H1 (cell line): ENCODE data around the gene IGSF1. TPM values are rescaled to one million over a fixed set of nuclear protein-coding genes. Genes with fewer than 3 reads are reported as not detected.

Experiments
- CTCF ChIA-PET: fragments of 300-600 bp; sonication (Branson Sonifier 250); formaldehyde crosslinking; loops from one replicate; lab custom pipeline; 2021; ENCODE audit not compliant: partially characterized antibody; lab: Charles Lee
- POLR2A ChIA-PET: fragments of 300-600 bp; sonication (Branson Sonifier 250); formaldehyde crosslinking; loops from one replicate; lab custom pipeline; 2021; ENCODE audit warnings: inconsistent platforms; ENCODE audit not compliant: partially characterized antibody; lab: Charles Lee
- DNase-seq, 2 experiments: peaks; one replicate each; pipeline versions ENCODE4 v3.0.0 to v3.0.0-alpha.2; 2010 to 2022; ENCODE audit warnings: low spot score in 2 of 2, low read depth in 1 of 2, mixed read lengths in 1 of 2
- FAIRE-seq: peaks from 2 replicates; lab custom pipeline; 2011; peaks lifted over from hg19 to GRCh38; lab: Jason Lieb, UNC
- H2AFZ ChIP-seq: 2 replicates; pipeline ENCODE4 v1.8.1; 2012; ENCODE audit warnings: low read length, inconsistent platforms
- H2AK5ac ChIP-seq: 2 replicates; pipeline ENCODE4 v1.6.1; 2013; ENCODE audit warnings: low read depth, low read length
- H2BK120ac ChIP-seq: replicated peaks from 2 replicates; pipeline ENCODE3; 2013; ENCODE audit warnings: low read depth, low read length, inconsistent platforms
- H2BK12ac ChIP-seq: 2 replicates; pipeline ENCODE4 v1.6.1; 2013; ENCODE audit warnings: low read depth, low read length
- H2BK15ac ChIP-seq: 2 replicates; pipeline ENCODE4 v1.6.1; 2013; ENCODE audit warnings: low read length
- H2BK20ac ChIP-seq: 2 replicates; pipeline ENCODE4 v1.6.1; 2013; ENCODE audit warnings: low read length
- H2BK5ac ChIP-seq: 2 replicates; pipeline ENCODE4 v1.6.1; 2013; ENCODE audit warnings: low read depth, low read length
- H3K14ac ChIP-seq: 2 replicates; pipeline ENCODE4 v1.6.1; 2013; ENCODE audit warnings: inconsistent platforms; ENCODE audit not compliant: insufficient read length
- H3K18ac ChIP-seq: 2 replicates; pipeline ENCODE4 v1.6.1; 2013; ENCODE audit warnings: low read length; ENCODE audit errors: extremely low read depth
- H3K23ac ChIP-seq: 2 replicates; pipeline ENCODE4 v1.6.1; 2013; ENCODE audit warnings: inconsistent platforms; ENCODE audit not compliant: insufficient read length
- H3K23me2 ChIP-seq: 2 replicates; pipeline ENCODE4 v1.6.1; 2013; ENCODE audit warnings: low read depth, low read length
- H3K27ac ChIP-seq: 2 replicates; pipeline ENCODE4 v1.6.1; 2011; ENCODE audit warnings: low read depth, low read length, inconsistent platforms
- H3K27me3 ChIP-seq, 4 experiments: replicated peaks in 1 of 4; 1 replicate in 1 of 4; 2 replicates in 3 of 4; pipeline versions ENCODE4 v1.6.1 to v1.8.1; 2011 to 2013; ENCODE audit warnings: low read length in 3 of 4, mild to moderate bottlenecking in 3 of 4, inconsistent platforms in 2 of 4, mixed read lengths in 2 of 4, moderate library complexity in 1 of 4; ENCODE audit not compliant: control insufficient read depth in 3 of 4, insufficient read depth in 3 of 4; ENCODE audit errors: extremely low read depth in 1 of 4
- H3K36me3 ChIP-seq, 4 experiments: 2 replicates each; pipeline versions ENCODE4 v1.6.1 to v1.8.1; 2011 to 2013; ENCODE audit warnings: mild to moderate bottlenecking in 4 of 4, low read length in 3 of 4, moderate library complexity in 2 of 4, control low read depth in 1 of 4, inconsistent platforms in 1 of 4; ENCODE audit not compliant: insufficient read depth in 4 of 4, control insufficient read depth in 2 of 4
- H3K4ac ChIP-seq: replicated peaks from 2 replicates; pipeline ENCODE3; 2013; ENCODE audit warnings: low read length, low read depth, mixed read lengths, inconsistent platforms; ENCODE audit not compliant: insufficient read length
- H3K4me1 ChIP-seq, 4 experiments: replicated peaks in 1 of 4; 1 replicate in 1 of 4; 2 replicates in 3 of 4; pipeline versions ENCODE4 v1.6.1 to v1.8.1; 2011 to 2013; ENCODE audit warnings: low read length in 3 of 4, inconsistent platforms in 2 of 4, mixed read lengths in 1 of 4; ENCODE audit not compliant: insufficient read depth in 4 of 4, control insufficient read depth in 3 of 4
- H3K4me2 ChIP-seq, 2 experiments: 2 replicates each; pipeline versions ENCODE4 v1.6.1 to v1.8.1; 2011 to 2013; ENCODE audit warnings: low read depth in 2 of 2, low read length in 2 of 2, control low read depth in 1 of 2, inconsistent platforms in 1 of 2, mild to moderate bottlenecking in 1 of 2; ENCODE audit not compliant: insufficient read depth in 1 of 2
- H3K4me3 ChIP-seq, 4 experiments: fragments of 200-600, 300-600 bp in 1 of 4; sonication (generic), shearing (Covaris generic), sonication (Bioruptor Twin) in 1 of 4; 2 replicates each; pipeline versions ENCODE4 v1.5.1 to v1.8.1; 2011 to 2016; ENCODE audit warnings: low read length in 4 of 4, low read depth in 3 of 4, control low read depth in 2 of 4, inconsistent platforms in 2 of 4, mild to moderate bottlenecking in 2 of 4, mixed read lengths in 1 of 4, moderate library complexity in 1 of 4; ENCODE audit not compliant: insufficient read depth in 2 of 4; ENCODE audit errors: extremely low read depth in 1 of 4
- H3K56ac ChIP-seq: replicated peaks from 2 replicates; pipeline ENCODE3; 2013; ENCODE audit warnings: low read depth, mild to moderate bottlenecking, mixed read lengths, low read length, inconsistent platforms; ENCODE audit not compliant: insufficient read length
- H3K79me1 ChIP-seq: 2 replicates; pipeline ENCODE4 v1.6.1; 2013; ENCODE audit warnings: low read depth, low read length, control low read depth
- H3K79me2 ChIP-seq, 2 experiments: 2 replicates each; pipeline versions ENCODE4 v1.6.1 to v1.8.1; 2012 to 2013; ENCODE audit warnings: low read length in 2 of 2, mild to moderate bottlenecking in 2 of 2, inconsistent platforms in 1 of 2; ENCODE audit not compliant: insufficient read depth in 2 of 2, control insufficient read depth in 1 of 2
- H3K9ac ChIP-seq, 4 experiments: replicated peaks in 1 of 4; 1 replicate in 1 of 4; 2 replicates in 3 of 4; pipeline versions ENCODE4 v1.6.1 to v1.8.1; 2011 to 2013; ENCODE audit warnings: low read depth in 3 of 4, low read length in 3 of 4, control low read depth in 2 of 4, mild to moderate bottlenecking in 2 of 4, moderate library complexity in 2 of 4, inconsistent platforms in 1 of 4; ENCODE audit errors: extremely low read depth in 1 of 4
- H3K9me3 ChIP-seq, 2 experiments: 2 replicates each; pipeline versions ENCODE4 v1.6.1 to v1.8.1; 2012 to 2013; ENCODE audit warnings: mild to moderate bottlenecking in 2 of 2, moderate library complexity in 2 of 2, control low read depth in 1 of 2, inconsistent platforms in 1 of 2, low read depth in 1 of 2, low read length in 1 of 2, mixed read lengths in 1 of 2; ENCODE audit not compliant: insufficient read depth in 2 of 2
- H4K20me1 ChIP-seq, 2 experiments: replicated peaks in 1 of 2; 2 replicates each; pipeline versions ENCODE3 to v1.8.1; 2011 to 2013; ENCODE audit warnings: inconsistent platforms in 2 of 2, low read length in 2 of 2, mild to moderate bottlenecking in 1 of 2; ENCODE audit not compliant: insufficient read depth in 2 of 2, control insufficient read depth in 1 of 2
- H4K5ac ChIP-seq: 2 replicates; pipeline ENCODE4 v1.6.1; 2013; ENCODE audit warnings: low read length, low read depth, mixed read lengths, inconsistent platforms; ENCODE audit not compliant: insufficient read length
- H4K8ac ChIP-seq: 2 replicates; pipeline ENCODE4 v1.8.0; 2013; ENCODE audit warnings: mild to moderate bottlenecking, moderate library complexity, low read length, inconsistent platforms; ENCODE audit not compliant: insufficient read depth; ENCODE audit errors: extremely low read depth
- H4K91ac ChIP-seq: replicated peaks from 2 replicates; pipeline ENCODE3; 2013; ENCODE audit warnings: low read length, mixed read lengths, inconsistent platforms; ENCODE audit not compliant: insufficient read length
- CTCF ChIP-seq, 3 experiments: IDR thresholded peaks; 1 replicate in 2 of 3; 2 replicates in 1 of 3; pipeline versions ENCODE4 v1.5.1 to v1.6.1; 2011; ENCODE audit warnings: low read length in 3 of 3, mild to moderate bottlenecking in 3 of 3, inconsistent platforms in 2 of 3, low read depth in 1 of 3, moderate library complexity in 1 of 3; ENCODE audit not compliant: insufficient read depth in 1 of 3; ENCODE audit errors: control extremely low read depth in 1 of 3
- KDM4A ChIP-seq: IDR thresholded peaks from one replicate; pipeline ENCODE4 v1.7.1; 2012; ENCODE audit warnings: low read depth, mild to moderate bottlenecking, moderate library complexity, low read length, inconsistent platforms; ENCODE audit not compliant: severe bottlenecking
- NRF1 ChIP-seq: IDR thresholded peaks from 2 replicates; pipeline ENCODE4 v1.6.1; 2011; ENCODE audit warnings: mild to moderate bottlenecking, low read depth, low read length, improper control_type of control experiment
- POLR2AphosphoS5 ChIP-seq: IDR thresholded peaks from 2 replicates; pipeline ENCODE4 v1.6.1; 2011; ENCODE audit warnings: low read depth, low read length
- RAD21 ChIP-seq, 2 experiments: IDR thresholded peaks in 1 of 2; conservative IDR thresholded peaks in 1 of 2; 2 replicates each; pipeline ENCODE4 v1.6.1; 2011; ENCODE audit warnings: low read depth in 2 of 2, low read length in 2 of 2, improper control_type of control experiment in 1 of 2, inconsistent platforms in 1 of 2, mild to moderate bottlenecking in 1 of 2, moderate library complexity in 1 of 2
- RXRA ChIP-seq: IDR thresholded peaks from 2 replicates; pipeline ENCODE4 v1.6.1; 2011; ENCODE audit warnings: low read depth, mild to moderate bottlenecking, low read length, moderate library complexity; ENCODE audit not compliant: insufficient read depth
- SIX5 ChIP-seq: IDR thresholded peaks from 2 replicates; pipeline ENCODE4 v1.6.1; 2011; ENCODE audit warnings: mild to moderate bottlenecking, low read depth, low read length
- TBP ChIP-seq: IDR thresholded peaks from 2 replicates; pipeline ENCODE4 v1.6.1; 2011; ENCODE audit warnings: low read depth, low read length, improper control_type of control experiment
- TEAD4 ChIP-seq: IDR thresholded peaks from 2 replicates; pipeline ENCODE4 v1.6.1; 2012; ENCODE audit warnings: low read depth, low read length, inconsistent platforms, mixed read lengths
- WGBS, 2 experiments: shearing (Covaris generic) in 1 of 2; methylation state at CpG; one replicate each; pipeline versions ENCODE4 v1.1.6 to v1.1.7; 2013 to 2015; ENCODE audit warnings: low lambda C conversion rate in 2 of 2, mixed read lengths in 2 of 2, inconsistent platforms in 1 of 2, low coverage in 1 of 2, missing lambda C conversion rate in 1 of 2; ENCODE audit not compliant: insufficient replicate concordance in 2 of 2, insufficient coverage in 1 of 2, insufficient read length in 1 of 2; ENCODE audit errors: extremely low coverage in 1 of 2, missing lambda C conversion rate in 1 of 2; 5-methylcytosine and 5-hydroxymethylcytosine counted together
- polyA plus RNA-seq, 7 experiments: library from polyadenylated mRNA; depleted of rRNA in 3 of 7; stranded (reverse) in 5 of 7; unstranded in 2 of 7; fragments of >200 nt in 5 of 7; fragments of 200-250 nt in 2 of 7; gene quantifications; 1 replicate in 5 of 7; 2 replicates in 1 of 7; 4 replicates in 1 of 7; pipeline versions ENCODE4 v1.2.1 to v1.2.3, GENCODE V29; 2011 to 2013; ENCODE audit warnings: missing spikeins in 2 of 7, mixed read lengths in 2 of 7
- total RNA-seq: library from RNA; stranded (reverse); fragmentation: NEBNext Ultra II Directional; extraction: Animal tissue kit (Norgen Biotek cat#: 25700); gene quantifications from 2 replicates; pipeline ENCODE4 v1.2.1, GENCODE V29; 2021

The IGSF1 gene
- total and polyA plus RNA-seq, 2 of the 8 experiments (the other 6 are each of a cell fraction or from before 2014, with no cell fraction given), result 23.1 to 39.9 TPM

DNA sequence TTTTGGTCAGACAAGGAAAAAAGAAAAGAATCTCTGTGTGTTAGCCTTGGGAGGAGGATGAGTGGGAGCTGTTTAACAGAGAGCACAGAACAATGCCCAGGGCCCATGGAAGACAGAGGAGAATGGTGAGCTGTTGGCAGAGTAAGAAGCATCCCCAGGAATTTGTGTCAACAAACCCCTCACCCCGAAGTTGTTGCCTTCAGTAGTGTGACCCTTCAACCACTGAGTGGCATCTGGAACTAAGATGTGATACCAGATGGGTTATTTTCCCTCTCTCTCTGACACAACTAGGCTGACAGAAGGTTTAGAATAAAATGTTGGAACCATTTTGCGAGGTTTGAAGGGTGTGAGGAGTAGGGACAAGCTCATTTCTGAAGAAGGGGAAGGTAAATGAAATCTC, 25.1 kb downstream of the IGSF1 start:
- H2BK20ac ChIP-seq, result no peak overlapping the region
- DNase-seq, result no peak
- 80% methylated on average over 2 of the region's 2 CpGs; no CpG with 5 or more reads in 1 of the 2 experiments for WGBS, 2 experiments
- H3K23ac ChIP-seq, result no peak overlapping the region
- no peak overlapping the region for H4K8ac ChIP-seq
- POLR2A ChIA-PET, result interaction anchor here (1.2 kb wide), 1 partner anchor 13 kb away, joined by 4 read pairs; no protein-coding TSS in a partner anchor
- no peaks in the 10 kb centered on the region for H3K23me2 ChIP-seq
- H2BK15ac ChIP-seq, result no peak overlapping the region
- H3K27ac ChIP-seq, result no peak overlapping the region
- peak; percentile 63 for FAIRE-seq
- H2AK5ac ChIP-seq, result no peak overlapping the region
- TF ChIP-seq TEAD4 (0 out of 2 replicates have a peak, but pooled peaks have one; percentile 10), CTCF (IDR thresholded peaks at IDR 0.05; ENCODE audit: control extremely low read depth in 1 of 3, insufficient read depth in 1 of 3, low read depth in 1 of 3, low read length in 3 of 3) (peak in 2 of 3 experiments; percentile 15 to 18; a peak in 2 of 4 replicates), NRF1 (no peak), SIX5 (no peak), RAD21 (IDR thresholded peaks at IDR 0.05 in 1 of 2, conservative IDR thresholded peaks at IDR 0.05 in 1 of 2; ENCODE audit: low read depth in 2 of 2, low read length in 2 of 2) (peak; percentile 44 to 67), KDM4A (no peak), POLR2AphosphoS5 (no peak), TBP (no peak), RXRA (no peak)
- no peaks in the 10 kb centered on the region for H3K27me3 ChIP-seq
- H2BK5ac ChIP-seq, result no peak overlapping the region
- no peak overlapping the region; the same call in 1 of the 2 replicates for H2BK12ac ChIP-seq
- no peak overlapping the region for H3K4ac ChIP-seq
- no peak overlapping the region for H3K4me3 ChIP-seq
- H3K18ac ChIP-seq, result no peak overlapping the region
- H3K14ac ChIP-seq, result no peak overlapping the region
- H4K20me1 ChIP-seq, result no peaks in the 10 kb centered on the region
- no peaks in the 10 kb centered on the region for H3K79me2 ChIP-seq
- no peaks in the 10 kb centered on the region for H3K4me1 ChIP-seq
- H3K9me3 ChIP-seq, result no peaks in the 10 kb centered on the region
- H3K56ac ChIP-seq, result no peak overlapping the region
- H3K4me2 ChIP-seq, result no peak overlapping the region
- H3K9ac ChIP-seq, result no peak overlapping the region
- H3K79me1 ChIP-seq, result no peaks in the 10 kb centered on the region
- no peak overlapping the region for H2AFZ ChIP-seq
- no peaks in the 10 kb centered on the region for H3K36me3 ChIP-seq
- no peak overlapping the region for H4K5ac ChIP-seq
- CTCF ChIA-PET, result interaction anchor here (0.6 to 3.8 kb wide), 16 partner anchors 13 to 413 kb away, joined by 3 to 27 read pairs (median 4); no protein-coding TSS in a partner anchor
- H4K91ac ChIP-seq, result no peak overlapping the region
- no peak overlapping the region for H2BK120ac ChIP-seq
